ENCODE results near the gene APP.

- no peak for TF ChIP-seq CTCF (IDR thresholded peaks at IDR 0.05; ENCODE audit: insufficient read depth, low read length, poor library complexity, severe bottlenecking)
- no peak for TF ChIP-seq EZH2phosphoT487 (conservative IDR thresholded peaks at IDR 0.05; ENCODE audit: low read length)
Measured at GRCh38 chr21:26147535-26147934, 23.0 kb downstream of the APP start.
